ENCODE results near the gene ATRX.
"Not testable (repeated sequence)": the region's sequence is repeated elsewhere in the genome, so short reads cannot be mapped to it uniquely, and the experiment has no call there.

ATRX gene

GRCh38 chrX:77622233-77622632 is 163.8 kb downstream of the ATRX start:
- DNase-seq (ENCODE audit: low read depth in 3 of 3, low spot score in 1 of 3): no peak

GRCh38 chrX:77621453-77621852 is 164.6 kb downstream of the ATRX start:
- DNase-seq (ENCODE audit: low read depth in 3 of 3, low spot score in 1 of 3): not testable (repeated sequence)

GRCh38 chrX:77617206-77617605 is 168.8 kb downstream of the ATRX start:
- no peak for DNase-seq (ENCODE audit: low read depth in 3 of 3, low spot score in 1 of 3)

GRCh38 chrX:77603635-77604336 is 182.2 kb downstream of the ATRX start:
- DNase-seq (ENCODE audit: low read depth in 3 of 3, low spot score in 1 of 3): no peak

- DNase-seq (ENCODE audit: low read depth in 3 of 3, low spot score in 1 of 3): no peak
These were observed 188.5 kb downstream of the ATRX start for GRCh38 chrX:77597511-77597910.

- DNase-seq (ENCODE audit: low read depth in 3 of 3, low spot score in 1 of 3): no peak
These were observed 188.9 kb downstream of the ATRX start for GRCh38 chrX:77597090-77597489.

- DNase-seq (ENCODE audit: low read depth in 3 of 3, low spot score in 1 of 3): no peak
These were observed 190.2 kb downstream of the ATRX start for GRCh38 chrX:77595848-77596247.

GRCh38 chrX:77572322-77572721 is 213.7 kb downstream of the ATRX start:
- no peak for DNase-seq (ENCODE audit: low read depth in 3 of 3, low spot score in 1 of 3)

- no peak for DNase-seq (ENCODE audit: low read depth in 3 of 3, low spot score in 1 of 3)
These were observed 220.7 kb downstream of the ATRX start for GRCh38 chrX:77565278-77565677.

- no peak for DNase-seq (ENCODE audit: low read depth in 3 of 3, low spot score in 1 of 3)
These were observed 221.2 kb downstream of the ATRX start for GRCh38 chrX:77564823-77565222.

- DNase-seq (ENCODE audit: low read depth in 3 of 3, low spot score in 1 of 3): no peak
These were observed 224.6 kb downstream of the ATRX start for GRCh38 chrX:77561372-77561771.

- DNase-seq (ENCODE audit: low read depth in 3 of 3, low spot score in 1 of 3): no peak
These were observed 229.7 kb downstream of the ATRX start for GRCh38 chrX:77556276-77556675.

GRCh38 chrX:77548751-77549150 is 237.3 kb downstream of the ATRX start:
- no peak for DNase-seq (ENCODE audit: low read depth in 3 of 3, low spot score in 1 of 3)

- DNase-seq (ENCODE audit: low read depth in 3 of 3, low spot score in 1 of 3): not testable (repeated sequence)
These were observed 246.2 kb downstream of the ATRX start for GRCh38 chrX:77539778-77540177.

- not testable (repeated sequence) for DNase-seq (ENCODE audit: low read depth in 3 of 3, low spot score in 1 of 3)
These were observed 254.8 kb downstream of the ATRX start for GRCh38 chrX:77531261-77531660.

- no peak for DNase-seq (ENCODE audit: low read depth in 3 of 3, low spot score in 1 of 3)
These were observed 258.0 kb downstream of the ATRX start for GRCh38 chrX:77528034-77528433.

GRCh38 chrX:77527233-77528001 is 258.6 kb downstream of the ATRX start:
- DNase-seq (ENCODE audit: low read depth in 3 of 3, low spot score in 1 of 3): no peak

- no peak for DNase-seq (ENCODE audit: low read depth in 3 of 3, low spot score in 1 of 3)
These were observed 266.3 kb downstream of the ATRX start for GRCh38 chrX:77519765-77520164.

- no peak for DNase-seq (ENCODE audit: low read depth in 3 of 3, low spot score in 1 of 3)
These were observed 271.8 kb downstream of the ATRX start for GRCh38 chrX:77514177-77514576.

- no peak for DNase-seq (ENCODE audit: low read depth in 3 of 3, low spot score in 1 of 3)
These were observed 276.0 kb downstream of the ATRX start for GRCh38 chrX:77510007-77510406.

- DNase-seq (ENCODE audit: low read depth in 3 of 3, low spot score in 1 of 3): no peak
These were observed 280.8 kb downstream of the ATRX start for GRCh38 chrX:77505227-77505626.

- DNase-seq (ENCODE audit: low read depth in 3 of 3, low spot score in 1 of 3): no peak
These were observed 283.0 kb downstream of the ATRX start for GRCh38 chrX:77502951-77503525.
